ENCODE results near the gene RCBTB2.

The RCBTB2 gene

DNA sequence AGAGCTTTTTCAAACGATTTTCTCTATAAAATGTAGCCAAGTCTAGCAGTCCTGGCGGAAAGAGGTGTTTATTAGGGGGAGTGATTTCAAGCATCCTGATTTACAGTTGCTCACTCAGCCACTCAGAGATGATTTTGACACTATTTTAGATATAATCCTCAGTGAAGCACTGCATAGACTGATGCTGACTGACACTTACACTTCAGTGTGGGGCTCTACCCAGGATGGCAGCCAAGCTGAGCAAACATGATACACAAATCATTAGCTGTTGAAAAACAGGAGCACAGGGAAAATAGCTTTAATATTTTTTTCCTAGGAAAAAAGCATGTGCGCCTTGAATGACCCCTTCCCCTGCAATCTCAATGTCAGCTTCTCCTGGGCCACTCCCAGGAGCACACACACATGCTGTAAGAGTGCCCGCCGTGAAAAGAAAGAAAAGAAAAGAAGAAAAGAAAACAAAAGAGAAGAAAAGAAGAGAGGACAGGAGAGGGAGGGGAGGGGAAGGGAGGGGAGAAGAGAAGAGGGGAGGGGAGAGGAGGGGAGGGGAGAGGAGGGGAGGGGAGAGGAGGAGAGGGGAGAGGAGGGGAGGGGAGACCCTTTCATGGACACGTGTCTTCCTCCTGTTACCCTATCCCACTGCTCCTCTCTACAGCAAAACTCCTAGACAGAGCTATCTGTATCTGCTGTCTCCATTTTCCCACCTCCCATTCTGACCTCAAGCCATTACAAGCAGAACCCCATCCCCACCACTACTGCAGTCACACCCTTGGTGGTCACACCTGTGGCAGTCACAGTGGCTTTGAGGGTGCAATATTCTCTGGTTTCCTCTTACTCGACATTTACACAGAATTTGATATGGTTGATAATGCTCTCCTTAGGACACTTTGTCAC, 36.4 kb downstream of the RCBTB2 start:
- no peak for DNase-seq

DNA sequence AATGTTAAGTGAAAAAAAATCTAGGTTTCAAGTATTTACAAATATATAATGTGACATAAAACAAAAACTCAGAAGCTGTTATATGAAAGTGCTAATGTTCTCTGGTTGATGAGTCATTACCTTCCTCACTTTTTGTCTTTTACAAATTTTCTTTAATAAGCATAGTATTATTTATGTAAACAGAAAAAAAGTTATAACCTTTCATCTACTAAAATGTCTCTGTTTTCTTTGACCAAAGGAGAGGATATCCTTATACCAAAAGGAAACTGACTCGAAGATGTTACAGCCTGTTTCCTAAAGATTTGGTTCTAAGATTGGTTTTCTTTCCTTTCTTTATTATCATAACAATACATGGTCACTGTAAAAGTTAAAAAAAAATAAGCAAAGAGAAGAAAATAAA, 38.0 kb downstream of the RCBTB2 start:
- DNase-seq, result no peak

DNA sequence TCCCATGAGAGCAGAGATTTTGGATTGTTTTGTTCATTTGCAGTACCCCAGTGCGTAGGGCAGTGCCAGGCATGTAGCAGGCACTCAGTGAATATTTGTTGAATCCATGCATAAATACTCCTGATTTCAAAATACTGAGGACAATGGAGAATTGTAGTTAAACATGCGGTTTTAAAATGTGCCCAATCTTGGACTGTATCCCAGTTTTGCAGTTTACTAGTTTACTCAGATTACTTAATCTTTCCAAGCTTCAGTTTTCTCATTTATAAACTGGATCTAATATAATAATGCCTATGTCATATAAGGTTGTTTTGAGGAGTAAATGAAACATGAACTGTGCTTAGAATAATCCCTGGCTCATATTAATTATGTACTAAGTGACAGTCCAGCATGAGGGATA, 39.0 kb downstream of the RCBTB2 start:
- no peak for DNase-seq

DNA sequence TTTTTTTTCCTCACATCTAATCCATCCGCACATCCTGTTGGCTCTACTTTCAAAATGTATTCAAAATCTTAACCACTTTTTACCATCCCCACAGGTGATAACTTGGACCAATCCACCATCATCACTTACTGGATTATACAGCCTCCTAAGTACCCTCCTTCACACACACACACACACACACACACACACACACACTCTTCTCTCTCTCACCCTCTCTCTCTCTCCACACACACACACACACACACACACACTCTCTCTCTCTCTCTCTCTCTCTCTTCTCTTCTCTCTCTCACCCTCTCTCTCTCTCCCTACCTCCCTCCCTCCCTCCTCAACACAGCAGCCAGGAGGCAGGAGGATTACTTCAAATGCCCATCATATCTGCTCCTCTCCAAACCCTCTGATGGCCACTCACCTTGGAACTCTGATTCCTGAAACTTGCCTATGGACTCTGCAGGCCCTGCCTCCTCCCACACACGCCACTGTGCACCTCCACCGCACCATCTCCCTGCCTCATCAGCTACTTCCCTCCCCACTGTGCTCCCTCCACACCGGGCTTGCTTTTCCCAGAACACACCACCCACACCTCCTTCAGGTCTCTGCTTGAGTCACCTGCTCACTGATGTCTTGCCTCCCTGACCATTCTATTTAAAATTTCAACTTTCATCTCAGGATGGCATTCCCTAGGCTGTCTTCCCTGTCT, 39.7 kb downstream of the RCBTB2 start:
- no peak for DNase-seq

DNA sequence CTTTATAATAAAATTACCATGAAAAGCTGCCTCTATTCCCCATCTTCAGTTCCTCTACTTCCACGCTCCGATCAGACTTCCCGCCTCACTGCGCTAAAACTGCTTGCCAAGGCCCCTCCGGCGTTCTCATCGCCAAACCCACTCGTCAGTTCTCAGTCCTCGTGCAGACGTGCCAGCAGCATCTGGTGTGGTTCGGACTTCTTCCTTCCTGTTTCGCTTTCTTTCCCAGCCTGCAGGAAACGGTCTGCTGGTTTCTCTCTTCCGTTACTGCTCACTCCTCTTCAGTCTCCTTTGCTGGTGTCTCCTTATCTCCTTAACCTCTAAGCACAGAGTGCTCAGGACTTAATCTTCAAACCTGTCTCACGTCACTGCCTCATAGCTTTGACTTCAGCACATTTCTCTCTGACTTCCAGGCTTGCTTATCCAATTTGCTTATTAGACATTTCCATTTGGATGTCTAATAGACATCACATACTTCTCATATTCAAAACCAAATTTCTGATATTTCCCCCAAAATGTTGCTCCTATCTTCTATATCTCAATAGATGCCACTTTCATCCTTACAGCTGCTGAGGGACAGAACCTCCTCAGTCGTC, 40.3 kb downstream of the RCBTB2 start:
- peak; percentile 18 for DNase-seq

DNA sequence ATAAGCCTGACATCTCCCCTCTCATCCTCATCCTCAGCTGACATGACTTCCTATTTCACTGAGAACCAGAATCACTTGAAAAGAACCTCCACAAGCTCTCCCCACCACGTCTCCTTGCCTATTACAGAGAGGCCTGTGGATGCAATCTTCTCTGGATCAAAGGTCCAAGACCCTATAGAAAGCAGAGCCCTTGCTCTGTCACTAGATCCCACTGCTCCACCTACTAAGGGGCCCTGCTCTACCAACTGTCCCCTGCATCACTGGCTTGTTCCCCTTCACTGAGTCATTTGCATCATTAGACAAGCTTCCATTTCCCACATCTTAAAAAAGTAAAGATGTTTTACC, 40.8 kb downstream of the RCBTB2 start:
- no peak for DNase-seq

DNA sequence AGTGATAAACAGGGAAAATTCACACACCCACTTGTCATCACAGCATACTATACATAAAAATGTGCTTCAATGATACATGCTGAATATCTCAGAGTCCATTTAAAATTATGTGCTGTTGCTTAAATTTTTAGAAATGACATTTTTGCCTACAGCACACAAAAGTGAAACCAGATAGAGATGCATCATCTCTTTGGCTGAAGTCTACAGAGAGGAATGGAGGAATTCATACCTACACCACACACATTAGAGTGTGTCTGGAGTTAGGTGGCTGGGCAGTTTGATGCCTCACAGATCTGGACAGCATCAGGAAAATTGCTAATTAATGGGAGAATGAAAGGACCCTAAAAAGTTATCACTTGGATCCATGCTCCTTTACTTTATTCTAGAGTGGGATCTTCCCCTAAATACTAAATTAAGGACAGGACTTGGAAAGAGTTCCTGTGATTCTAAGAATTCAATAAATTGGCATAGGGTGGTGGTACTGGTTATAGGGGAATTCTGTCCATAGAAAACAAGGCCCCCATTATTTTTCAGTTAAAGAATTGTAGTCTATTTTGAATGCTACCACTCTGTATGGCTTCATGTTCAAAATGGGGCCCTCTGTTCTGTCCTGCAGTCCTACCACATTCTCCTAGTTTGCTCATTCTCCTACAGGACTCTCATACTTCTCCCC, 41.3 kb downstream of the RCBTB2 start:
- DNase-seq, result no peak

DNA sequence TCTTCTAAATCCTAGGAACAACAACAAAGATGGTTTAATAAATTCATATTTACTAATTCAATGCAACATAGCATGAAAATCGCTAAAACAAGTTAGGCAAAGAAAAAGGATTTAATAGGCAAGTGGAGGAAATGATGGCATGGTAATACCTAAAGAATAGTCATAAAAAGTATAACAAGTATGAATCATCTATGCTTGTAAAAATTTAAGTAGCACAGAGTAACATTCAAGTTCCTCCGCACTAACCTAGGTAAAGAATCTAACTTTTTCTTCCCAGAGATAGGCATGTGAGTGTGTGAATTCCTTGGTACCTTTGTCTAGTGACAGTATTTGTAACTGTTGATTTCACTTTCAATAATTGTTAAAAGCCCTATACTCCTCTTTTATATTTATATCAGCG, 42.6 kb downstream of the RCBTB2 start:
- DNase-seq, result no peak

DNA sequence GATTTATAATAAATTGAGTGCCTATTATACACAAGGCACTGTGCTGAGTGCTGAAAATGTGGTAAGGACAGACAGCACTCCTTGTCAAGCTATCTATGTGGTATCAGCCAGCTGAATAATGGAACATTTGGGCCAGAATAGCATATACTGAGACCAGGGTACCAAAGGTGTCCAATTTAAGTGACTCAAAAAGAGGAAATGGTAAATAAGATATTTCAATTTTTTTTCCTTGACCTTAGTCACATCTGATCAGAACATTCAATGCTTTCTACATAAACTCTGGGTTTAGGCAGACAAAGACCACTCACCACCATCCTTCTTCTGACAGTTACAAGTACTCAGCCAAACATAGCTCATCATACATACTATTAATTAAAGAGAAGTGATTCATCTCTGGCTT, 43.2 kb downstream of the RCBTB2 start:
- DNase-seq, result no peak

DNA sequence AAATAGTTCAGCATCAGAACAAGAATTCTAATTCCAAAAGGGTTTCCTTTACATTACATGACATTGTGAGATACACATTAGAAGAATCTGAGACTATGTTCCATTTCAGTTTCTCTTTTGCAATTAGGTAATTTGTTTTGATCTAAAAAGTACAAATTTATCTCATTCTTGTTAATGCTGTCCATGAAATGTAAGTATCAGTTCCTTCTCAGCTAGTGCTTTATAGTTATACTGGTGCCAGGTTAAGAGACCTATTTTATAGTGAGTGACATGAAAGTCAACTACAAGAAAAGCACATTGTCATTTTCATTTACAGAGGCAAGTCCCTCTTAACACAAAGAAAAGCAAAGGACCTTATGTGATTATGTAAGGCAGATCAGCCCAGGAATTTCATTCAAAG, 43.9 kb downstream of the RCBTB2 start:
- no peak for DNase-seq

DNA sequence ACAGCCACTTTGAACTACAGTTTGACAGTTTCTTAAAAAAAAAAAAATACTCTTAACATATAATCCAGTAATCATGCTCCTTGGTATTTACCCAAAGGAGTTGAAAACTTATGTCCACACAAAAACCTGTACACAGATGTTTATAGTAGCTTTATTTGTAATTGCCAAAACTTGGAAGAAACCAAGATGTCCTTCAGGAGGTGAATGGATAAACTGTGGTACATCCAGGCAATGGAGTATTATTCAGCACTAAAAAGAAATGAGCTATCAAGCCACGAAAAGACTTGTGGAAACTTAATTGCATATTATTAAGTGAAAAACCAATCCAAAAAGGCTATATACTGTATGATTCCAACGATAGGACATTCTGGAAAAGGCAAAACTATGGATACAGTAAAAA, 44.9 kb downstream of the RCBTB2 start:
- DNase-seq, result no peak

DNA sequence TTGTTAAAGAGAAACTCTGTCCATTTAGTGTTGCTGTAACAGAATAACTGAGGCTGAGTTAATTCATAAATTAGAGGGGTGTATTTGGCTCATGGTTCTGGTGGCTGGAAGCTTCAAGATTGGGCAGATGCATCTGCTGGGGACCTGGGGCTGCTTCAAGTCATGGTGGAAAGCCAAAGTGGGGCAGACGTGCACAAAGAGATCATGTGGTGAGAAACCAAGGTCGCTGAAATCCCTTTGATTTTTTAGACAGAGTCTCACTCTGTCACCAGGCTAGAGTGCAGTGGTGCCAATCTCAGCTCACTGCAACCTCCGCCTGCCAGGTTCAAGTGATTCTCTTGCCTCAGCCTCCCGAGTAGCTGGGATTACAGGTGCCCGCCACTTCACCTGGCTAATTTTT, 46.0 kb downstream of the RCBTB2 start:
- DNase-seq, result no peak

DNA sequence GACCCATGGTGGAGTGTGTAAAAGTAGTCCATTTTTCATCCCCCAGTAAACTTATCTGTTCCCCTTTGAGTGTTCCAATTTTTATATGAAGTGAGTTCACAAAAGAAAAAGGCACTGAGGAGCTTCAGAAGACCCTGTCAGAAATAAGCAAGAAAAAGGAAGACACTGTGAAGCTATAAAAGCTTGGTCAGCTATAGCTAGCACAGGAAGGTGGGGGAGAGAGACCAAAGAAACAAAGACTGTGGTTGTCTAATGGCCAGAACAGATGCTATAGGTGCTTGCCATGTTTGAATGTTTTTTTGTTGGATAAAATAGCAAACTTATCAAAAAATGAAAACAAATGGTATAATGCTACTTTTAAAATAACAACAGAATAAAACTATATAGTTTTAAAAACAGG, 46.5 kb downstream of the RCBTB2 start:
- DNase-seq, result no peak

DNA sequence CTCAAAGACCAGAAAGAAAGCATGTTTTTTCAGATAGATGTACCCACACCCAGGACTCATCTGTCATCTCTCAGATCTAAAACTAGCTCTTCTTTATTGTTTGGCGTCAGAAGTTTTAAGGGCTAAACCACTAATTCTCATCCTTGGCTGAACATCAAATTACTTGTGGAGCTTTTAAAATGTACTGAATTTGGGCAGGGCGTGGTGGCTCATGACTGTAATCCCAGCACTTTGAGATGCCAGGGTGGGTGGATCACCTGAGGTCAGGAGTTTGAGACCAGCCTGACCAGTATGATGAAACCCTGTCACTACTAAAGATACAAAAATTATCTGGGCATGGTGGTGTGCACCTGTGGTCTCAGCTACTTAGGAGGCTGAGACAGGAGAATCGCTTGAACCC, 47.4 kb downstream of the RCBTB2 start:
- DNase-seq, result no peak

DNA sequence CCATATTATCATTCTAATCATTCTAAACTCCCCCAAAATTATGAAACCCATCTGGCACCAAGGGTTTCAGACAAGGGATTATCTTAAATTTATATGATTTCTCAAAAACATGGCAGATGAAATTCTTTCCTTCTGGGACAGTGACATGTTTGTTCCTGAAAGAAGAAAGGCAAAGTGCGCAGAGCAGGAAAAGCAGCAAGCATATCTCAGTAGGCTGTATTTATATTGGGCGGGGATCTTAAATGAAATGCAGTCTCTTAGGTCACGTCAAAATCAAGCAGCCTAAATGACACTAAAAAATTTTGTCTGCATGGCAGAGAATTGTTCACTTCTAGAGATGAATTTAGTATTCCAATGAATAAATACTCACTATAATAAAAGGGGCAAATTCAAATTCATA, 49.3 kb downstream of the RCBTB2 start:
- no peak for DNase-seq

DNA sequence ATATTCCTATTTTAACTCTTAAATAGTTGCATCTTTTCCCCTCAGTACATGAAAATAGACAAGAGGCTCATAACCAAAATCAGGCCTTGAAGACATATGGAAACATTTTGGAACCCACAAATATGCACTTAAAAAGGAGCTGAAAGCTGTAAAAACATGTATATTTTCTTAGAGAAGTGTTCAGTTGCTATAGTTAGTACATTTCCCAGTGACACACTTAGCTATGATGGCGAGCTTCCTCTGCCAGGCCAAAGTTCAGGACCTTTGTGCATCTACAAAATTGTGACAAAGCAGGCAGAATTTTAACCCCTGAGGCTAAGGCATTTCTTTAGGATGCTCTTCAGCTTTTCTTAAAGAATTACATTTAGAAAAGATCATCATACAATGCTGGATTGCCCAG, 54.5 kb downstream of the RCBTB2 start:
- no peak for DNase-seq

DNA sequence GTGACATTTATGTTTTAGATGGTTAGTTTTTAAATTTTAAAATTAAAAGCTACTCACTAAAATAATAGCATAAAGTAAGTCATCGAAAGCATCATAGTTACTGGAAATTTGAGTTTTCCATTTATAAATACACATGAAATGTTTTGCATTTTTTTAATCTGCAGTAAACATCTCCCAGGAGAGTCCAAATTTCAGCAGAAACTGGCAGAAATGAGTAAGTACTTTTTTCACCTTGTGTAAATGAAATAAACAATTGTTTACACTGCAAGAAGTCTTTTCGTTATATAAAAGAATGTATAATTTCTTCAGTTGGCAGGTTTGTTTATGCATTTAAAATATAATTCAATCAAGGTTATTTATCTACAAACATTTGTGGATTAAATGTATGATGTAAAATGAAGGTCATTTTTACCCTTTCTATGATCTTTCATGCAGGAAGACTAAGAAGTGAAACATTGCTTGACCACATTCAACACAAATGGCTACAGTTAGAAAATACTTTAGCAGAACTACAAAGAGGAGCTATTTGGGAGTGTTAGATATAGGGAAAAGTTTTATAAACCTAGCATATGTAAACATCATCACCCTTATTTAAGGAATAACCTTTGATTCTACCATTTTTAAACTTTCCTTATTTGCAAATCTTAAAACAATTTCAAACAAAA, 55.6 kb downstream of the RCBTB2 start:
- no peak for DNase-seq

DNA sequence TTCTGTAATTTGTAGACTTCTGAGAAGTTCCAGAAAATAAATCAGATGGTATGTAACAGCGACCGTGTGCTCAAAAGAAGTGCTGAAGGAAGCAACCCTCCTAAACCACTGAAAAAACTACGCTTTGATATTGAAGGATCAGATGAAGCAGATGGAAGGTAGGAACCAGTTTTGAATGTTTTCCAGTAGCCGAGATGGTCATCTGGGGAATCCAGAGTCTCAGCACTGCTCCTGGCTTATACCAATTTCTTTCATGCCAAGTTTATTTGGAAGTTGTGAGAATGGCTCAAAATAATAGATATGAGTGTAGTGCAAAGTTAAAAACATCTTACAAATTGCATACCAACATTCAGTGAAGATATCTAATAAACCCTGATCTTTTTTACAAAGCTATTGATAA, 56.2 kb downstream of the RCBTB2 start:
- no peak for DNase-seq

DNA sequence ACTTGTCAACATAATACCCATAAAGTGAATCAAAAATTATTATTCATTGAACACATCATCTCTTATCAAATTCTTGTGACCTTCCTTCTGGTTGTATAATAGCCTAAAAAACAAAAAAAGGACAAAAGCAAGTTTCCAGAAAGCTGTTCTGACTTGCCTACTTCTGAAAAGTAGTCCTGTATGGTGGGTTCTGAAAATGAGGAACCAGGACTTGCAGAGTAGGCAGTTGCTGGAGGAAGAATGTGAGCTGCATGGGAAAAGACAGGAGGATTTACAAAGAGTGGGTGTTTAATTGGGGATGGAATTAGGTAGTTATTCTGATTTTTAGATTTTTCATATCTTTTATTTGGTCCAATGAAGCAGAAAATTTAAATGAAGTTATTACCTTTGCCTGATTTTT, 56.7 kb downstream of the RCBTB2 start:
- DNase-seq, result no peak

DNA sequence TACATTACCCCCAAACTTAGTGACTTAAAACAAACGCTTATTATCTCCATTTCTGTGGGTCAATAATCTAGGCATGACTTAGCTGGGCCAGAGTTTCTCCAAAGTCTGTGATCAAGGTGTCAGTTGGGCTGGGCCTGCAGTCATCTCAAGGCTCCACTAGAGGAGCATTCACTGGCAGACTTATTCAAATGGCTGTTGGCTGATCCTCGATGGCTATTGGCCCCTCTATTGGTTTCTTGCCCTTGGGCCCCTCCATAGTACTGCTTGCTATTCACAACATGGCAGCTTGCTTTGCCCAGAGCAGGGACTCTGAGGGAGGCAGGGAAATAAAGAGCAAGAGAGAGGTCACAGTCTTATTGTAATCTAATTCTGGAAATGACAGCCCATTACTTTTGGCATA, 57.6 kb downstream of the RCBTB2 start:
- no peak for DNase-seq

DNA sequence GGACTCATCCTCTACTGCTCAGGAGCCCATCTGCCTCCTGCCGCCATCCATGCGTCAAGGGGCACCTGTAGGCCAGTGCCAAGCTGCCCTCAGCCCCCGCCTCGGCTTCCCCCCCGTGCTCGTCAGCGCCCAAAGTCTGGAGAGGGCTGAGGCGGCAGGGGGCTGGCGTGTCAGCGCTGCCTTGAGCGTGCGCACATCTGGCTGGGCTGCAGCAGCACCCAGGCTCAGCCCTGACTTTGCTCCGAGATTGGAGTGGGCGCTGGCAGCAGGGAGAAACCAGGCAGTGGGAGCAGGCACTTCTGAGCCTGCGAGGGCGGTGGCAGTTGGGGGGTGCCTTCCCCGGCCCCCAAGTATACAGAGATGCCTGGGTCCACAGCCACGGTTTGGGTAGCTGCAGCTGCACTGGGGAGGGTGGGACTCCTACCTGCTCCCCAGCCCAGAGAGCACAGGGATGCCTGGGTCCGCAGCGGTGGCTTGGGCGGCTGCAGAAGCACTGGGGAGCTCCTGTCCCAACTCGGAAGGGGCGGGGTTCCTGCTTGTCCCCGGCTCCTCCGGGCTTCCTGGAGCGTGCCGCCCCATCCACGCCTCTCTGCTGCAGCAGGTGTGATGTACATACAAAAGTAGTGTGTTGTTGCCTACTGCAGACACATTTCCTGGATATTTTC, 75.2 kb downstream of the RCBTB2 start:
- DNase-seq, result no peak

DNA sequence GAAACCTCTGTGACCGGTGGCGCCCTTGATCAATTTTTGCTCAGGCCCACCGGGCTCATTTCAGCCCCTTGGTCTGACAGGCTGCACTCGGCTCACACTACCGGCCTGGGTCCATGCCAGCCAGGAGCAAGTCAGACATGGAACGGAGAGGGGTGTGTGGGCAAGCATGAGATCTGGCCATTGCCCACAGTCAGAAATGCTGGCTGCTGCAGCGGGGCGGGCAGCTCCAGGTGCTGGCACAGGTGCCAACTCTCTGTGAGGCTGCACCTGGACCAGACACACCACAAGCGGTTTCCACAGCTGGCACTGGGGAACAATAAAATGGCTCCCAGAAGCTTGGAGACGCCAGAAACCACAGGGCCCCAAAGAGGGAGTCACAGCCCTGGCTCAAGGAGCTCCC, 76.3 kb downstream of the RCBTB2 start:
- no peak for DNase-seq
